Uterus (tissue), 2 donors: Measurements from ENCODE around the gene UBASH3A.

Source experiments
- POLR2A ChIP-seq, 2 donors: fragments of 450-650 bp; IDR thresholded peaks; one replicate each; pipeline ENCODE4 v1.6.1; 2016; ENCODE audit warnings: antibody characterized with exemption in 2 of 2, mild to moderate bottlenecking in 1 of 2, moderate library complexity in 1 of 2
- TF ChIP-seq, protein P1 (sequence below), 4 experiments: fragments of 200-600 bp in 2 of 4; fragments of 450-650 bp in 2 of 4; sonication (generic) in 2 of 4; IDR thresholded peaks; one replicate each; pipeline ENCODE4 v1.5.1; 2016 to 2019; ENCODE audit warnings: antibody characterized with exemption in 4 of 4, mild to moderate bottlenecking in 2 of 4, moderate library complexity in 1 of 4

- TF ChIP-seq, protein P1, sequence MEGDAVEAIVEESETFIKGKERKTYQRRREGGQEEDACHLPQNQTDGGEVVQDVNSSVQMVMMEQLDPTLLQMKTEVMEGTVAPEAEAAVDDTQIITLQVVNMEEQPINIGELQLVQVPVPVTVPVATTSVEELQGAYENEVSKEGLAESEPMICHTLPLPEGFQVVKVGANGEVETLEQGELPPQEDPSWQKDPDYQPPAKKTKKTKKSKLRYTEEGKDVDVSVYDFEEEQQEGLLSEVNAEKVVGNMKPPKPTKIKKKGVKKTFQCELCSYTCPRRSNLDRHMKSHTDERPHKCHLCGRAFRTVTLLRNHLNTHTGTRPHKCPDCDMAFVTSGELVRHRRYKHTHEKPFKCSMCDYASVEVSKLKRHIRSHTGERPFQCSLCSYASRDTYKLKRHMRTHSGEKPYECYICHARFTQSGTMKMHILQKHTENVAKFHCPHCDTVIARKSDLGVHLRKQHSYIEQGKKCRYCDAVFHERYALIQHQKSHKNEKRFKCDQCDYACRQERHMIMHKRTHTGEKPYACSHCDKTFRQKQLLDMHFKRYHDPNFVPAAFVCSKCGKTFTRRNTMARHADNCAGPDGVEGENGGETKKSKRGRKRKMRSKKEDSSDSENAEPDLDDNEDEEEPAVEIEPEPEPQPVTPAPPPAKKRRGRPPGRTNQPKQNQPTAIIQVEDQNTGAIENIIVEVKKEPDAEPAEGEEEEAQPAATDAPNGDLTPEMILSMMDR (IDR thresholded peaks at IDR 0.05) = no peak
- no peak for TF ChIP-seq POLR2A (IDR thresholded peaks at IDR 0.05)
These were observed 6.6 kb upstream of the UBASH3A start for GRCh38 chr21:42396799-42397745.
